ENCODE data around the gene HIVEP2. TPM values are rescaled to one million over a fixed set of nuclear protein-coding genes. Genes with fewer than 3 reads are reported as not detected.

HIVEP2 gene
- total and polyA plus RNA-seq, 2 donors (not counting 3 experiments of a cell fraction or from before 2014, with no cell fraction given), result 1.3 to 4.7 TPM

- BruUV-seq (replicated peaks), result no TSS peak
- H3K4me1 ChIP-seq (ENCODE audit: control insufficient read depth, extremely low read depth, insufficient read depth, low read length), result peaks cover 14% of the 10 kb centered on the region
- dilution Hi-C loops (cut with MboI; ENCODE audit: extremely low pct_ligation_motif_present, low sequenced_read_pairs) (no loop called here), intact Hi-C loops (cut with micrococcal nuclease) (no loop called here)
- no peaks in the 10 kb centered on the region for H3K9me1 ChIP-seq (replicated peaks; ENCODE audit: control insufficient read depth, extremely low read depth, insufficient read depth, low read length)
- no peaks in the 10 kb centered on the region for H3K9me3 ChIP-seq (replicated peaks; ENCODE audit: control insufficient read depth, insufficient read depth, low read length)
- TF ChIP-seq MYC (IDR thresholded peaks at IDR 0.05; ENCODE audit: low read depth, low read length), result no peak
- no peaks in the 10 kb centered on the region for H3K36me3 ChIP-seq (ENCODE audit: control insufficient read depth in 2 of 2, extremely low read depth in 1 of 2, insufficient read depth in 2 of 2, low read length in 2 of 2)
- H4K20me1 ChIP-seq (replicated peaks; ENCODE audit: control insufficient read depth, extremely low read depth, insufficient read depth, low read length), result no peaks in the 10 kb centered on the region
- FAIRE-seq (no peak), DNase-seq (ENCODE audit: low read depth, low spot score) (no peak)
- no peaks in the 10 kb centered on the region for H3K79me2 ChIP-seq (ENCODE audit: control insufficient read depth, insufficient read depth, low read length)
- H3K9ac ChIP-seq (replicated peaks; ENCODE audit: extremely low read depth, insufficient read depth, low read length), result no peak overlapping the region
- H2AFZ ChIP-seq (ENCODE audit: low read depth, low read length), result no peak overlapping the region
- ChIA-PET POLR2A (interaction anchor here (0.5 kb wide), 1 partner anchor 37 kb away, joined by 3 read pairs; no protein-coding TSS in a partner anchor), CTCF (interaction anchor here (0.8 to 4.9 kb wide), 7 partner anchors 10 to 190 kb away, joined by 3 to 25 read pairs (median 5); no protein-coding TSS in a partner anchor)
- no peak overlapping the region for H3K4me2 ChIP-seq (ENCODE audit: insufficient read depth, low read length)
- H3K27ac ChIP-seq (ENCODE audit: insufficient read depth, low read depth, low read length), result no peak overlapping the region
- no peaks in the 10 kb centered on the region for H3K27me3 ChIP-seq (ENCODE audit: control insufficient read depth in 2 of 2, insufficient read depth in 2 of 2, low read length in 2 of 2)
- H3K4me3 ChIP-seq (replicated peaks in 1 of 3; ENCODE audit: insufficient read depth in 1 of 3, low read depth in 1 of 3, low read length in 3 of 3), result no peak overlapping the region
Measured at GRCh38 chr6:142883011-142883410, 62.0 kb downstream of the HIVEP2 start.

GRCh38 chr6:142881761-142882160, 63.2 kb downstream of the HIVEP2 start:
- no peak for FAIRE-seq
- H3K4me1 ChIP-seq (ENCODE audit: control insufficient read depth, extremely low read depth, insufficient read depth, low read length), result peaks cover 14% of the 10 kb centered on the region
- no peaks in the 10 kb centered on the region for H3K9me1 ChIP-seq (replicated peaks; ENCODE audit: control insufficient read depth, extremely low read depth, insufficient read depth, low read length)
- H3K27me3 ChIP-seq (ENCODE audit: control insufficient read depth in 2 of 2, insufficient read depth in 2 of 2, low read length in 2 of 2), result no peaks in the 10 kb centered on the region
- dilution Hi-C loops (cut with MboI; ENCODE audit: extremely low pct_ligation_motif_present, low sequenced_read_pairs), result no loop called here
- H3K79me2 ChIP-seq (ENCODE audit: control insufficient read depth, insufficient read depth, low read length), result no peaks in the 10 kb centered on the region
- H3K9me3 ChIP-seq (replicated peaks; ENCODE audit: control insufficient read depth, insufficient read depth, low read length), result no peaks in the 10 kb centered on the region
- no peak for DNase-seq (ENCODE audit: low read depth, low spot score)
- H3K4me3 ChIP-seq (replicated peaks in 1 of 3; ENCODE audit: insufficient read depth in 1 of 3, low read depth in 1 of 3, low read length in 3 of 3), result no peak overlapping the region
- intact Hi-C loops (cut with micrococcal nuclease), result no loop called here
- no peaks in the 10 kb centered on the region for H3K36me3 ChIP-seq (ENCODE audit: control insufficient read depth in 2 of 2, extremely low read depth in 1 of 2, insufficient read depth in 2 of 2, low read length in 2 of 2)
- no peak for TF ChIP-seq GATA2 (IDR thresholded peaks at IDR 0.05; ENCODE audit: insufficient read depth, insufficient read length, low read depth, low read length)
- no peak for TF ChIP-seq JUN (IDR thresholded peaks at IDR 0.05; ENCODE audit: borderline replicate concordance, insufficient read depth, insufficient read length, low read depth)
- TF ChIP-seq POLR2A (IDR thresholded peaks at IDR 0.05; ENCODE audit: low read depth, low read length), result no peak
- TF ChIP-seq EZH2 (IDR thresholded peaks at IDR 0.05; ENCODE audit: borderline replicate concordance, low read depth, low read length, severe bottlenecking), result no peak
- TF ChIP-seq MYC (IDR thresholded peaks at IDR 0.05; ENCODE audit: low read depth, low read length), result no peak
- TF ChIP-seq MAX (IDR thresholded peaks at IDR 0.05; ENCODE audit: insufficient read depth, insufficient read length), result no peak
- TF ChIP-seq CTCF (IDR thresholded peaks at IDR 0.05; ENCODE audit: extremely low read depth in 1 of 2, insufficient read depth in 1 of 2, low read depth in 1 of 2, low read length in 2 of 2), result no peak
- no peak for TF ChIP-seq POLR2AphosphoS5 (IDR thresholded peaks at IDR 0.05; ENCODE audit: insufficient read depth, low read depth, low read length)
- no peak for TF ChIP-seq FOS (IDR thresholded peaks at IDR 0.05; ENCODE audit: borderline replicate concordance, insufficient read depth, low read length)
- H3K9ac ChIP-seq (replicated peaks; ENCODE audit: extremely low read depth, insufficient read depth, low read length), result no peak overlapping the region
- H3K27ac ChIP-seq (ENCODE audit: insufficient read depth, low read depth, low read length), result no peak overlapping the region
- ChIA-PET CTCF (interaction anchor here (1.1 to 4.4 kb wide), 5 partner anchors 9 to 62 kb away, joined by 3 to 25 read pairs (median 3); no protein-coding TSS in a partner anchor), POLR2A (no interaction called here)
- no peaks in the 10 kb centered on the region for H4K20me1 ChIP-seq (replicated peaks; ENCODE audit: control insufficient read depth, extremely low read depth, insufficient read depth, low read length)
- no peak overlapping the region for H2AFZ ChIP-seq (ENCODE audit: low read depth, low read length)
- BruUV-seq (replicated peaks), result no TSS peak
- no peak overlapping the region for H3K4me2 ChIP-seq (ENCODE audit: insufficient read depth, low read length)
